ENCODE results near the gene LMO2. TPM values are rescaled to one million over a fixed set of nuclear protein-coding genes. Genes with fewer than 3 reads are reported as not detected.
"Not testable (repeated sequence)": the region's sequence is repeated elsewhere in the genome, so short reads cannot be mapped to it uniquely, and the experiment has no call there.

Gene LMO2
- total and polyA plus RNA-seq, 2 donors (not counting 1 experiment from before 2014, with no cell fraction given) = 6.2 to 10.7 TPM

GRCh38 chr11:33825854-33826560 lies 65.9 kb downstream of the LMO2 start:
- no peaks in the 10 kb centered on the region for H4K20me1 ChIP-seq (ENCODE audit: control insufficient read depth, insufficient read depth, low read length, poor library complexity, severe bottlenecking)
- Mint-ChIP-seq H3K4me1 (peaks cover 8% of the 10 kb centered on the region), H3K27ac (no peak overlapping the region), H3K27me3 (peaks cover 55% of the 10 kb centered on the region), H3K9me3 (ENCODE audit: insufficient read depth) (no peaks in the 10 kb centered on the region), H3K4me3 (no peak overlapping the region)
- no peak for DNase-seq
- H2AFZ ChIP-seq (ENCODE audit: insufficient read depth, low read depth, low read length, poor library complexity, severe bottlenecking) = no peak overlapping the region
- H3K36me3 ChIP-seq (replicated peaks in 1 of 2; ENCODE audit: control extremely low read depth in 1 of 2, control insufficient read depth in 1 of 2, extremely low read depth in 1 of 2, insufficient read depth in 2 of 2, low read length in 1 of 2) = no peaks in the 10 kb centered on the region
- peaks cover 10 to 14% of the 10 kb centered on the region in 2 donors for H3K4me1 ChIP-seq (ENCODE audit: control insufficient read depth in 2 of 2, insufficient read depth in 2 of 2, low read length in 2 of 2)
- ChIA-PET POLR2A (no interaction called here), CTCF (interaction anchor here (10.0 kb wide), 1 partner anchor 18 kb away, joined by 123 read pairs; no protein-coding TSS in a partner anchor)
- H3K27ac ChIP-seq (ENCODE audit: low read length in 2 of 2) = no peak overlapping the region
- H3K4me3 ChIP-seq (ENCODE audit: control extremely low read depth in 1 of 5, extremely low read depth in 1 of 5, insufficient read depth in 1 of 5, low read depth in 2 of 5, low read length in 4 of 5) = no peak overlapping the region
- WGBS (ENCODE audit: insufficient coverage) = no CpG with 5 or more reads among the region's 3 CpGs
- ATAC-seq (ENCODE audit: low read depth) = no peak
- no peak overlapping the region for H3K4me2 ChIP-seq (replicated peaks; ENCODE audit: low read depth, low read length, poor library complexity, severe bottlenecking)
- H3K9ac ChIP-seq (ENCODE audit: low read length) = no peak overlapping the region
- TF ChIP-seq CTCF (IDR thresholded peaks at IDR 0.05) = no peak
- no peak for TF ChIP-seq EZH2 (IDR thresholded peaks at IDR 0.05; ENCODE audit: borderline replicate concordance, insufficient read depth, low read depth, low read length, poor library complexity, severe bottlenecking)
- H3K9me3 ChIP-seq (ENCODE audit: control extremely low read depth in 1 of 3, control insufficient read depth in 2 of 3, insufficient read depth in 1 of 3, low read length in 2 of 3) = no peaks in the 10 kb centered on the region
- peaks cover 0 to 40% (median 36%) of the 10 kb centered on the region in 4 experiments for H3K27me3 ChIP-seq (replicated peaks in 1 of 4; ENCODE audit: control extremely low read depth in 1 of 4, control insufficient read depth in 3 of 4, insufficient read depth in 4 of 4, low read length in 3 of 4)
- H3K79me2 ChIP-seq (ENCODE audit: control insufficient read depth, insufficient read depth, low read length) = no peaks in the 10 kb centered on the region
- intact Hi-C loops (cut with micrococcal nuclease) = no loop called here

- CTCF ChIA-PET = interaction anchor here (1.2 to 2.6 kb wide), 3 partner anchors 11 to 177 kb away, joined by 3 to 7 read pairs (median 4); no protein-coding TSS in a partner anchor
- H3K27me3 Mint-ChIP-seq = peaks cover 39% of the 10 kb centered on the region
- H3K9me3 Mint-ChIP-seq (ENCODE audit: insufficient read depth); H3K79me2 ChIP-seq (ENCODE audit: control insufficient read depth, insufficient read depth, low read length); H2AFZ ChIP-seq (ENCODE audit: insufficient read depth, low read depth, low read length, poor library complexity, severe bottlenecking); H3K9me3 ChIP-seq (ENCODE audit: control extremely low read depth in 1 of 3, control insufficient read depth in 2 of 3, insufficient read depth in 1 of 3, low read length in 2 of 3); H3K36me3 ChIP-seq (replicated peaks in 1 of 2; ENCODE audit: control extremely low read depth in 1 of 2, control insufficient read depth in 1 of 2, extremely low read depth in 1 of 2, insufficient read depth in 2 of 2, low read length in 1 of 2); H3K4me3 Mint-ChIP-seq; H3K9ac ChIP-seq (ENCODE audit: low read length); H3K4me2 ChIP-seq (replicated peaks; ENCODE audit: low read depth, low read length, poor library complexity, severe bottlenecking); H3K27ac Mint-ChIP-seq; H3K4me1 ChIP-seq (ENCODE audit: control insufficient read depth in 2 of 2, insufficient read depth in 2 of 2, low read length in 2 of 2); POLR2A ChIA-PET; H3K4me3 ChIP-seq (ENCODE audit: control extremely low read depth in 1 of 5, extremely low read depth in 1 of 5, insufficient read depth in 1 of 5, low read depth in 2 of 5, low read length in 4 of 5); H3K4me1 Mint-ChIP-seq; intact Hi-C loops (cut with micrococcal nuclease); H3K27ac ChIP-seq (ENCODE audit: low read length in 2 of 2); DNase-seq; ATAC-seq (ENCODE audit: low read depth); H4K20me1 ChIP-seq (ENCODE audit: control insufficient read depth, insufficient read depth, low read length, poor library complexity, severe bottlenecking): not testable (repeated sequence)
- peaks cover 0 to 18% (median 14%) of the 10 kb centered on the region in 4 experiments for H3K27me3 ChIP-seq (replicated peaks in 1 of 4; ENCODE audit: control extremely low read depth in 1 of 4, control insufficient read depth in 3 of 4, insufficient read depth in 4 of 4, low read length in 3 of 4)
- WGBS (ENCODE audit: insufficient coverage) = no CpG with 5 or more reads among the region's 3 CpGs
These were observed 68.9 kb downstream of the LMO2 start for GRCh38 chr11:33822981-33823380.
